Measurements from ENCODE around the gene SAMD4A.

Gene SAMD4A

GRCh38 chr14:54815016-54815415, 248.1 kb downstream of the SAMD4A start:
- no peak for DNase-seq

- DNase-seq: no peak
Observed at GRCh38 chr14:54815515-54815914, 248.6 kb downstream of the SAMD4A start.

- DNase-seq: no peak
Observed at GRCh38 chr14:54816450-54816849, 249.5 kb downstream of the SAMD4A start.

DNA sequence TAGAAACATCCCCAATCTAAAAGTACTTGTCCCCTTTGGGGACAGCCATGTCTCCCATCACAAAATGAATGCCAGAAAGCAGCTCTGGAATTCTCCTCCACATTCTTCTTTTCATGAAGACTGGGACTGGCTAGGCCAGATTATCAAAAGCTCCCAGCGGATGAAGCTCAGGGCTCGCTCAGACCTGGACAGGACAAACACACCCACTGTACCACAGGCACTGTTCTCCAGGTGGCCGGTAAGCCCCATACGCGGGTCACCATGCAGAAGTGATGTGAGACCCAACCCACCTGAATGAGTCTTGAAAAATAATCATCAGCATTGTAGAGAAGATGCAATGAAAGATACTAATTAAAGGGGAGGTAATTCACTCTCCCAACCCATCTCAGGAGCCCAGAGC, 250.6 kb downstream of the SAMD4A start:
- no peak for DNase-seq

GRCh38 chr14:54818201-54819133, 251.5 kb downstream of the SAMD4A start:
- DNase-seq: peak in 6 of 58 donors; percentile 4 to 21 (median 14)

GRCh38 chr14:54822685-54823084, 255.8 kb downstream of the SAMD4A start:
- DNase-seq: no peak

DNA sequence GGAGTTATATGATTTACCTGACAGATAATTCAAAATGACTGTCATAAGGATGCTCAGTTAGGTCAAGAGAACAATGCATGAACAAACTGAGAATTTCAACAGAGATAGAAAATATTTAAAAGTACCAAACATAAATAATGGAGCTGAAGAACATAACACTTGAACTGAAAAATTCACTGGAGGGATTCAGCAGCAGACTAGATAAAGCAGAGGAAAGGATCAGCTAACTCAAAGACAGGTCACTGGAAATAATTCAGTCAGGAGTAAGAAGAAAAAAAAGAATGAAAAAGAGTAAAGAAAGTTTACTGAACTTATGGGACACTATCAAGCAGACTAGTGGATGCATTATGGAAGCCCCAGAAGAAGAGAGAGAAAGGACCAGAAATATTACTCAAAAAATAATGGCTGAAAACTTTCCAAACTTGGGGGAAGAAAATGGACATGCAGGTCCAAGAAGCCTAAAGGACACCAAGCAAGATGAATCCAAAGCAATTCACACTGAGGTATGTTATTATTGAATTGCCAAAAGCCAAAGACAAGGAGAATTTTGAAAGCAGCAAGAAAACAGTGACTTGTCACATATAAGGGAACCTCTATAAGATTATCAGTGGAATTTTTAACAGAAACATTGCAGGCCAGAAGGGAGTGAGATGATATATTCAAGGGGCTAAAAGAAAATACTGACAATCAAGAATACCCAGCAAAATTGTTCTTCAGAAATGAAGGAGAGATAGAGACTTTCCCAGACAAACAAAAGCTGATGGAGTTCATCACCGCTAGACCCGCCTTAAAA, 257.0 kb downstream of the SAMD4A start:
- no peak for DNase-seq

DNA sequence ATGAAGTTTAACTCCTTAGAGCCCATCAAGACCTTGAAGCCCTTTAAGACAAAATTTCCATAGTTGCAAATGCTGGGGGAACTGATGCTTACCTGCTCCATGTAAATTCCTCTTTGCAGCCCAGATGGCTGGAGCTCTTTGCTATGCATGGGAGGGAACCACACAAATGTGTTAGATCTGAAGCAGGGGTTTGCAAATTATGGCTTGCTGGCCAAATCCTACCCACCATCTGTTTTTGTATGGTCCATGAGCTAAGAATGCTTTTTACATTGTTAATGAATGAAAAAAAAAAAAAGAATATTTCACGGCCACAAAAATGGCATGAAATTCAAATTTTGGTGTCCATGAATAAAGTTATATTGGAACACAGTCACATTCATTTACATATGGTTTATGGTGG, 261.1 kb downstream of the SAMD4A start:
- DNase-seq: peak in 2 of 58 donors; percentile 9 to 45

DNA sequence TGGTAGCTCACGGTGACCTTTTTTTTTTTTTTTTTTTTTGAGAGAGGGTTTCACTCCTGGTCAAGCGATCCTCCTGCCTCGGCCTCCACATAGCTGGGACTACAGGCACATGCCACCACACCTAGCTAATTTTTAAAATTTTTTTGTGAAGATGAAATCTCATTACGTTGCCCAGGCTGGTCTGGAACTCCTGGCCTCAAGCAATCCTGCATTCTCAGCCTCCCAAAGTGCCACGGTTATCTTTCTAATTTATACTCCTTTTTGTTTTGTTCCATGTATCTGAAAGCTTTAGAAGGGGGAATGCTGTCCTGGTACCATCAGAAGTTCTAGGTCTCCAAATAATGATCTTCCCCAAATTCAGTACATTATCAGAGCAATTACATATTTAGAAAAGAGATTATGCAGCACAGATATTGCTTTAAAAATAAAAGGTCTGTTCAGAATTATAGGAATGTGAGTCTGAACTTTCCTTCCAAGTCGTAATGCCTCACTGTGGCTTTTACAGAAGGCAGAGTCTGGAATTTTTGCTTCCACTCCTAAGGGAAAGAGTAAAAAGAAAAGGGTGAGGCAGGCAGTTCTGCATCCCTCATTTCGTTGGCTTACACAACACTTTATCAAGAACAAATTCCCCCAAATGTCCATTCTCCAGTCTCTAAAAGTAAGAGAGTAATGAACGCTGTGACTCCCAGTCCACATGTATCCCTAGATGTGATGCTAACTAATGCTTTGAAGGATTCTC, 262.7 kb downstream of the SAMD4A start:
- DNase-seq: no peak

GRCh38 chr14:54830650-54831049, 263.7 kb downstream of the SAMD4A start:
- no peak for DNase-seq

GRCh38 chr14:54834081-54834480, 267.2 kb downstream of the SAMD4A start:
- no peak for DNase-seq

DNA sequence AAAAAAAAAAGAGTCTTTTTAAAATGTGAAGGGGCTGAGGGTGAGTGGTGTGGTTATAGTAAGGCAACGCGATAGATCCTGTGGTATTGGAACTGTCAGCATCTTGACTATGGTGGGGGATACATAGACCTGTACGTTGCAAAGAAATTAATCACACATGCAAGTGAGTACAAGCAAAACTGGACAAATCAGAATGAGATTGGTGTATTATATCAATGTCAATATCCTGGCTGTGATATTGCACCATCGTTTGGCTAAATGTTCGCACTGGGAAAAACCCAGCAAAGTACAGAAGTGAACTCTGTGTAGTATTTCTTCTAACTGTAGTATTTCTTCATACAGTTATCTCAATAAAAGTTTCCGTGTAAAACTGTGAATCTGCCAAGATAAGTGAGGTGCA, 267.8 kb downstream of the SAMD4A start:
- no peak for DNase-seq

GRCh38 chr14:54836231-54836630, 269.3 kb downstream of the SAMD4A start:
- DNase-seq: no peak

DNA sequence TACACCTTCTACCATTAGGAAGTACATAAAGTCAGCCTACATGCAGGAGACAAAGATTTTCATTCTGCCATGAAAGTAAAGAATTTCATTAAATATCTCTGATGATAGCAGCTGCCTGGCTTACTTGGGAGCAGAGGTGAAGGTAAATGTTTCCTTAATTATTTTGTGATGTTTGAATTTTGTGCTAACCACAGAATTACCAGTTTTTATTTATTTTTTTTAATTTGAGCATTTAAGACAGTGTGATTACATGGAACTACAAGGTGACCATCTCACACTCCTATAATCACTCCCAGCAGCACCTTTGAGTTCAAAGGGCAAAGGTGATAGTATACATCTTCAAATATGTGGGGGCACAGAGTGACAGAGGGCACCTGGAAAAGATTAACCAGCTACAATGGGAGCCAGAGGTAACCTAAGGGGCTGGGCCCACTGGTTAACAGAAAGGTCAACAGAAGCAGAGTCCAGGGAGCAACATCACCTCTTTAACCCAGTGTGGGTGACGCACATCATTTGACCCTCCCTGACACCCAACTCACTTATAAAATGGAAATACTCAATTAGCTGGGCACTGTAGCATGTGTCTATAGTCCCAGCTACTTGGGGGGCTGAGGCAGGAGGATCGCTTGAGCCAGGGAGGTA, 270.7 kb downstream of the SAMD4A start:
- no peak for DNase-seq

DNA sequence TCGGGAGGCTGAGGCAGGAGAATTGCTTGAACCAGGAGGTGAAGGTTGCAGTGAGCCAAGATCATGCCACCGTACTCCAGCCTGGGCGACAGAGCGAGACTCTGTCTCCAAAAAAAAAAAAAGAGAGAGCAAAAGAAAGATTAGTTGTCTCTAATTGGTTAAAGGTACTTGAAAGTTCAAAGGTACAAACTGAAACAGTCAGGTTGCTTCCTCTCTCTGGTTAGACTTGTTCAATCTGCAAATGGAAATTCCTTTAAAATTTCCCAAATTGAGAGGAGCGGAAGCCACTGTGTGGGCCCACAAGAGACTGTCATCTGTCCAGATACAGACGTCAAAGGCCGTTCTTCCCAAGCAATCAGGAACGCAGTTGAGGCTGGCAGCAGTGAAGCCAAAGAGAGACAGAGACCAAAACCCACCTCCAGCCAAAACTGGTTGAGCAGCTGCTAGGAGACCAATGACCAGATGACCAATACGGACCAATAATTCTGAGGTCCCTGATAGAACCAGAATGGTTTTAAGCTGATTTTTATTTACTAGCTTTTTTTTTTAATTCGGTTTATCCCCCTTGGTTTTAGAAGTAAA, 272.1 kb downstream of the SAMD4A start:
- DNase-seq: no peak

DNA sequence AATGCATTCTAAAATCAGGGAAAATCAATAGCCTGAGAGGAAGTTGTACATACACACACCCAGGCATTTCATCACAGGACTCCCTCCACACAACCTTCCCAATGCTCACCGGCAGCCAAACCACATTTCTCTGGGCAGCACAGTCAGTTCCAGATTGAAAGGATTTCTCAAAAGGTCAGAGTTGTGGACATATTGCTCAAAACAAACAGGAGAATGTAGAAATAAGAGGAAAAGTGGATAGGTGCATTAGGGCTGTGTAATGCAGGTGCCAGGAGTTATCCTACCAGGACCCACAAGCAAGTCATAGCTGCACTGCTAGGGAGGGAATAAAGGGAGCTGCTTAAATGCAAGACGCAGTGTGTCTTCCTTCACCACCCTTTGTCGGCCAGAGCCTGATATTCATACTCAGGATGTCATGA, 272.8 kb downstream of the SAMD4A start:
- no peak for DNase-seq

DNA sequence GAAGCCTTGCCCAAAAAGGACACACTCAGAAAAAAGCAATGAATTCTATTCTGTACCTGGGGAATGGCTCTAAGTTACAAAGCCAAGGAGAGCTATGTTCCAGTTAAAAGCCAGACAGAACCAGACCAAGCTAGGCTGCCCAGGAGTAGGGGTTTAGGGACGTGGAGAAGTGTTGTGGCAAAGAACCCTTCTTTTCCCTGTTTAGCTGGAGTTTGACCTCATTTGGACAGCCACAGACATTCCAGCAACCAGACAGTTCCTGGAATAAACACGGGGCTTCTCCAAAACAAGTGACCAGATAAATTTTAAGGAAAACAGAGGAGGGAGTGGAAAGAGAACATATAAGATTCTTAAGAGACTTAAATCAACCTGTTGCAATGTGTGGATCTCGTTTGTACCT, 273.4 kb downstream of the SAMD4A start:
- no peak for DNase-seq

DNA sequence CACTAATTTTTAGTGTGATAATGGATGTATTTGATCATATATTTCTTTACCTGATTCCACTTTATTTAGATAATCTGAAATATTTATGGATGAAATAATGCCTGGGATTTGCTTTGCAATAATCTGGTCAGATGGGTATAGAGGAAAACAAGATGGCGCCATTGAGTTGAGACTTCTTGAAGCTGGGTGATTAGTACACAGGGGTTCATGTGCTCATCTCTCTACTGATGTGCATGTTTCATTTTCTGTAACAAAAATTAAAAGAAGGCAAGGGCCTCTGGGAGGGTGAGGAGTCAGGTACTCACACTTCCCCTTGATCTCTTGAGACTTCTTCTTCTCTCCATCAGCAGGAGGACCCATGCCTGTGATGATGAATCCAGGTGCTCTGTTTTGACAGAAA, 273.9 kb downstream of the SAMD4A start:
- no peak for DNase-seq
